HG03045 (cell line): ENCODE measurements around the gene FBN2.
"Not testable (repeated sequence)": the region's sequence is repeated elsewhere in the genome, so short reads cannot be mapped to it uniquely, and the experiment has no call there.

Experiments used
- ATAC-seq: cut with Tn5 transposase; IDR thresholded peaks from one replicate; pipeline ENCODE4 v1.9.1; 2021; ENCODE audit warnings: mild to moderate bottlenecking, moderate library complexity; ENCODE audit not compliant: unreplicated experiment

The FBN2 gene

DNA sequence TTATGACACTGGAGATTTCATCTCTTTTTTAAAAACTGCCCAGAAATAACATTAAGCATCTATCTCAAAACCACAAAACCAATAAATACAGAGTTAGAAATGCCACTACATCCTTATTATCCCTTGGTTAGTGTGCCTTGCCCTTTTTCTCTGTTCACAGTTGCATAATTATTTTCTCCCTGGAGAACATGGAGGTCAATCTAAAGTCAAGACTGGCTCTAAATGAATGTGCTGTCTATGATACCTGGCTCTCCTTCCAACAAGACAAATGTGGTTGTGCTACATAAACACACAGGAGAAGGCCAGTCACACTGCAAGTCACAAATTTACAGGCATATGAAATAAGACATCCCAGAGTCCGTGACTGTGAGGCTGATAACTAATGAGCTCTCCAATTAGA, 2.8 kb downstream of the FBN2 start:
- ATAC-seq: no peak

DNA sequence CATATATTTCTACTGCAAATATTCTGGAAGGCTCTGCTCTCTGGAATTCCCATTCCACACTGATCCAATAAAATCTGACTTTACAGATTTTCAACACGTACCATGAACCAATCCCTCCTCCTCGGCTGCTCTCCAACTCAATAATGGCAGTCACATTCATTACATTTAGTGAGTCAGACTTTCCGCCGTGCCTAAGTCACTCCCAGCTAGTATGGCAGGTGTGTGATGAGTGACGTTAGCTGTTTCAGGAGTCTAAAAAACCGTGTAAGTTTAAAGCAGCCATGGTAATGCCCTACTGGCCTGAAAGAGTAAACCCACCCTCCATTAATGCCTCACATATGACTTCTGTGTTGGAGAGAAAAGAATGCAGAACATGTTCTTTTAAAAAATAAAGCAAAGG, 3.3 kb downstream of the FBN2 start:
- no peak for ATAC-seq

DNA sequence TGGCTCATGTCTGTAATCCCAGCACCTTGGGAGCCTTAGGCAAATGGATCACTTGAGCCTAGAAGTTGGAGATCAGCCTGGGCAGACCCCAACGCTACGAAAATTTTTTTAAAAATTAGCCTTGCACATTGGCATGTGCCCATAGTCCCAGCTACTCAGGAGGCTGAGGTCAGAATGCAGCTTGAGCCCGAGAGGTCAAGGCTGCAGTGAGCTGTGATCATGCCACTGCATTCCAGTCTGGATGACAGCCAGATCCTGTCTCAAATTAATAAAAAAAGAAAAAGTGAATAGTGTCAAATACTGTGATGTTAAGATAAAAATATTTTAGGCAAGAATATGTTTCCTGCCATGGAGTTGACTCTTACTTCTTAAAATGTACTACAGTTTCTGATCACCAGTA, 5.3 kb downstream of the FBN2 start:
- no peak for ATAC-seq

DNA sequence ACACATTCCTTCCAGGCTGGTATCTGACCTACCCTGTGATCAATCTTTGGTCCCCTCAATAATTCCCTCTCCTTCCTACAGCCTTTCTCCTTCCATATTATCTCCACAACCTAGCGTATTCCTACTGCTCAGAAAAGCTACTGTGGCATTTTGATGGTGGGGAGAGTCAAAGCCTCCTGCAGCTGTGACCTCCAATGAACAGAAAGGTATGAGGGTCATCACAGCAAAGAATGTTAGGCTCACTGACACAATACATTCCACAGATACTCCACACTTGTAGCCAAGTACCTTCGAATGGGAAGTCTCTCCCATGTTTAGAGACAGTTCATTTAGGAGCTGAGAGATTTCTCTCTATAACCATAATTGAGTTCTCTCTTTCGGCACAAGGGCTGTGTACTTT, 5.9 kb downstream of the FBN2 start:
- ATAC-seq: no peak

DNA sequence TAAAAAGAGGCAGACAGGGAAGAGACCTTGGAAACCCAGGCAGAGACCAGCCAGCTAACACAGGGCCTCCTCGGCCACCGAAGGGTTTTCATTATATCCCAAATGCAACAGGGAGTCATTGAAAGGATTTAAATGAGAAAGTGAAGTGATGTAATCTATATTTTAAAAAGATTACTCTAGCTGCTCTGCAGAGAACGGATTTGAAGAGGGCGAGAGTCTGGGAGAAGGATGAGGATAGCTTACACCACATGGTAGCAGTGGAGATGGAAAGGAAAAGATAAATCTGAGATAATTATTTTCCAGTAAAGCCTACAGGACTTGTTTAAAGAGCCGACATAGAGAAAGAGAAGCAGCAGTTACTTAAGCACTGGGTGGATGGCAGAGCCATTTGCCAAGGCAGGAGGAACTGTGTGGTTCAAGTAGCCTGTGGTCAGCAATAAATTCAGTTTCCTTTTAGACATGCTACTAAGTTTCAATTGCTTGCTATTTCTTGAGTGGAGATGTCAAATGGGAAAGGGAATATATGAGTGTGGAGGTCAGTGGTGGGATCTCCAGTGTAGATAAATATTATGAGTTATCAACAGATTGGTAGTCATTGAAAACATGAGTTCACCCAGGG, 9.3 kb downstream of the FBN2 start:
- no peak for ATAC-seq

DNA sequence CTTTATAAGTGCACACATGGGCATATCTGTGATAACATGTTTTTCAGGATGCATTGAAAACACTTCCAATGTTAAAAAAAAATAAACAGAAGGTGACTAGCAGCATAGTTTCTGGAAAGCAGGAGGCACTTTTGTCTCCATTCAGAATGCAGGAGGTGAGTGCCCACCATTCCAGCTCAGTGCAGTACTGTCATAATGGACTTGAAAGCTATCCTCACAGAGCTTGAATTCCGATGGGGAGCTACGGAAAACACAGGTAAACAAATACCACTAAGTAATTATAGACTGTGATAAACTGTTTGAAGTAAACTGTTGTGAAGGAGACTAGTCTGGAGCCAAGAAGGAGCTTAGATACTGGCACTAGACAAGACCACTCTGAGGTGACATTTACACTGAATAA, 9.9 kb downstream of the FBN2 start:
- ATAC-seq: no peak

DNA sequence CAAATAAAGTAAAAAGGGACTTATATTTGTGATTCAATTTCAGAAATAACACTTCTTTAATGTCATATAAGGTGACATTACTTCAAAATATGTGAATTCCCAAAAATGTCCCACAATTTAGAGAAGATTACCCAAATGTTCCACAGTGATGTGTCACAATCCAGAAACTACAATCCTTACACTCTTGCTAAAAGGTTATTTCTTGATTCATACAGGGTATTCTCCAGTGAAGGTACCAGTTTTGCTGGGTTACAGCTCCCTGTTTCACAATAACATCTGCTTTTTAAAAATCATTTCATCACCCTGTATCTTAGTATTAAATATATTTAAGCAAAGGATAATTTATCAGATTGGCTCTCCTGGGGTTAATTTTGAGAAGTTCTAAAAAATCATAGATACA, 11.0 kb downstream of the FBN2 start:
- ATAC-seq: no peak

DNA sequence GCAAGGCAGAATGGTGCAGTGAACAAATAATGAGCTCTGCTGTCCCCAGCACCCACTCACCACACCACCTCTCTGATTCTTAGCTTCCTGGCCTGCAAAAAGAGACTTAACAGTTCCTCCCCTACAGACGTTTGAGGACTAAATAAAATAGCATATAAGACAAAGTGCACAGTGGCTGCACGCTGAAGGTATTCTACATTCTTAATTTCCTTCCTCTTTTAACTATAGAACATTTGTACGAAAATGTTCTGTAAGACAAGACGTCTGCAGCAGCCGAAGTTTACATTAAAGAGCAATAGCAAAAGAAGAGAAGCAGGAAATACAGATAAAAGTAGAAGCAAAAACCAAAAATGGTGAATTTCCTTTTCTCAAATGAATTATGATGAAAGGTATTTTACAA, 15.7 kb downstream of the FBN2 start:
- no peak for ATAC-seq

DNA sequence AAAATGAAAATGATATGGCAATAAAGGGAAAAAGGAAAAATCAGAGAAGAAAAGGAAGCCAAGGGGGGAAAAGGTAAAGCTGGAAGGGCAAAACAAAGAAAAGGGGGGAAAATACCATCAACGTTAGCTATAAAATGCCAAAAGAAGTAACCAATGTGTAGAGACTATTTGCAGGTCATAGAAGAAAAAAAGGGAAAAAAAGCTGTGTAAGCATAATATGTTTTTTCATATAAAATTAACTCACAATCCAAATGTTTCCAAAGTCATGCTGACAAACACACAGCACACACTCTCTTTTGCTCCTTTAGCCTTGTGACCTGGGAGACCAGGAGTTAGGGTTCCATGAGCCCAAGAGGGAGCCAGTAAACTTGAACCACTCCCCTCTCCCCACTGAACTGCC, 18.2 kb downstream of the FBN2 start:
- ATAC-seq: no peak

DNA sequence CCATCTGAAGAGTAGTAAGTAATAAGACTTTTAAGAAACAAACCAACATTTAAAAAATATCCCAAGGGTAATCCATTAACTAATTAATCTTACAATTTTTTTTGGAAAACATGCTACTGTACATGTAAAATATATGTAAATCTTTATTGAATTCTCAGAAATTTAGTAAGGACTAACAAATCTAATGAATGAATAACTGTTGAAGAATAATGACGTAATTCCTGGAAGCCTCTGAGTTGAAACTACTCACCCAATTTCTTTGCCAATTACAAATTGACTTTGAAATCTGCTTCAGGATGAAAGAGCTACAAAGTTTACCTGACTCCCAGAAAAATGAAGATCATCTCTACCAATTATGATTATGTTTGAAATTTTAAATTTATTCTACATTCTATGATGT, 21.1 kb downstream of the FBN2 start:
- no peak for ATAC-seq

DNA sequence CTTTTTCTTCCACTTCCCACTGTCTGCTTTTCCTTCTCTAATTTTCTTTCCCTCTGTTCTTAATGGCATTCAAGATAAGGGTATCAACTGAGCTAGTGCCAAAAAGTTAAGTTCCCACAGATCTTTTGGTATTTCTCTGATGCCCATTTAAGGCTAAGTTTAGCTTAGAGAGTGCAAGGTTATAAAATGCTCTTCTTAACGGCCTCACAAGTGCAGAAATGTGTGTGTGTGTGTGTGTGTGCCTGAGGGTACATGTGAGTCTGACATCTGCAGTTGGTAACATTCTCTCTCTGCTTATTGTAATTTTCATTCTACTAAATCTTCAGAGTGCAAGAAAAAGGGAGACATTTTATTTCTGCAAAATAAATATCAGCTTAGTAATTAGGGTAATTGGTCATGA, 24.2 kb downstream of the FBN2 start:
- no peak for ATAC-seq

DNA sequence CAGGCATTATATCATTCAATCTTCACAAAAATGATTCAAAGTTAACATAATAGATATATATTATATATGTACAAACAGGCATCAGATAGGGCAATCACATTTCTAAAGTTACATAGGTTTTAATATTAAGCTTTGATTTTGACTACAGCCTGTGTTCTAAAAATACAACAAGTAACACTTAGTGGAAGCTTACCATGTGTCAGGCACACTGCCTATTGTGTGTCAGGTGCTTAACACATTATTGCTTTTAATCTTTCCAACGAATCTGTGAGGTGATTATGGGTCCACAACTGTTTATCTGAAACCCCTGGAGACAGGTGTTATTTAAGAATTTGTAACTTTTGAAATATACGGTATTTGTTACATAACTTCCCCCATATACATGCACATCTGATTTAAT, 25.2 kb downstream of the FBN2 start:
- no peak for ATAC-seq

DNA sequence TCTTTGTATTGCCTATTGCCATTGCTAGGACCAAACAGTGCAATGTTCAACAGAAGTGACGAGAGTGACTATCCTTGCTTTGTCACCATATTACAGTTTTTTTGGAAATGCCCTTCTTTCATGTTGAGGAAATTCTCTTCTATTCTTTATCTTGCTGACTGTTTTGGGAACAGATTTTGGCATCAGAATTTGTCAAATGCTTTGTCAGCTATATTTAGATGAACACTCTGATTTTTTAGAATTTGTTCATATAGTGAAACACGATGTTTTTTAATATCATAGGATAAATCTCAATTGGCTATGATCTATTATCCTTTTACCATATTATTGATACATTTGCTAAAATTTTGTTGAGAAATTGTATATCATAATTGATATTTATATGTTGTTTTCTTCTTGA, 31.4 kb downstream of the FBN2 start:
- no peak for ATAC-seq

DNA sequence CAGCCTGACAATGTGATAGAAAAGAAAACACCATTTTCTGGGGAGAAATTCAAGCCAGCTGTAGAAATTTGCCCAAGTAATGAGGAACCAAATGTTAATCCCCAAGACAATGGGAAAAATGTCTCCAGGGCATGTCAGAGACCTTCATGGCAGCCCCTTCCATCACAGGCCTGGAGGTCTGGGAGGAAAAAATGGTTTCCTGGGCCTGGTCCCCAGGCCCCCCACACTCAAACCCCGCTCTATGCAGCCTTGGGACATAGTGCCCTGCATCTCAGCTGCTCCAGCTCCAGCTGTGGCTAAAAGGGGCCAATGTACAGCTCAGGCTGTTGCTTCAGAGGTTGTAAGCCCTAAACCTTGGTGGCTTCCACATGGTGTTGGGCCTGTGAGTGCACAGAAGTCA, 34.3 kb downstream of the FBN2 start:
- ATAC-seq: not testable (repeated sequence)

DNA sequence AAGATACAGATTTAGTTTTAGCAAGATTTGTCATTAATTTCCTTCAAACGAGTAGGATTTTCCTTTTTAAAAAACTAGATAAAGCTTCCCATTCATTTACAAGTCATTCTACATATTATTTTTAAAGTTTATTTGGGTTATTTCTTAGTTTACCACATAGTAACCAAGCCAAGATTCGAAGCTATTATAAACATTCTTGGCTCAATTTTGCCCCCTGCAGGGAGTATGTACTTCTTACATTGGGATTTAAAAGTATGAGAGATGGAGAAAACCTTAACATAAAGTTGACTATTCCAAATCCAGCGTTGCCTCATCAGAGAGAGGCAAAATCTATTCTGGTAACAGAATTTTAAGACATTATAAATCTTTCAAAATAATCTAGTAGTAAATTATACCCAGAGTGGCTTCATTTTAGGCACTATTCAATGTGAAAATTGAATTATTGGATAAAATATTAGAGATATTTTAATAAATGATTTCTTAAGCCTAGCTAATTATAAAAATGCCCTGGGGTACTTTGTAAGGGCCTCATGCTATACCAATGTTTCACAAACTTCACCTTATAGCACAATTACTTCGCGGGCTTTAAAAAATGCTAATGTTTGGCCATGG, 39.1 kb downstream of the FBN2 start:
- ATAC-seq: no peak

DNA sequence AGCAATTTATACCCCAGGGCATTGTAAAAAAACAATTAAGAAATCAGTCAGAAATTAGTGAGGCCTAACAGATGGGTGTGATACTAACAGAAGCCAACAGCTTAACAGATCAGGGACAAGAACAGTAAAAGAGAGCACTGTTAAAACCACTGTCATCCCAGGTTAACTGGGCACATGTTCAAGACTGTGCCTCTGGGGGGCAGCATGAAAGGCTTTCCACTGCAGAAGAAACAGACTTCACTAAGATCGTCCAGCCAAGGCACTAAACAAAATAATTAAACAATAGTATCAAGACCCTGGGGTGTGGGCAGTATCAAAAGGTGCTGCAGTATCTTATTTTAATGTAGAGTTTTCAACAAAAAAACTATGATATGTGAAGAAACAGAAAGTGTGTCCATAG, 43.5 kb downstream of the FBN2 start:
- ATAC-seq: no peak

DNA sequence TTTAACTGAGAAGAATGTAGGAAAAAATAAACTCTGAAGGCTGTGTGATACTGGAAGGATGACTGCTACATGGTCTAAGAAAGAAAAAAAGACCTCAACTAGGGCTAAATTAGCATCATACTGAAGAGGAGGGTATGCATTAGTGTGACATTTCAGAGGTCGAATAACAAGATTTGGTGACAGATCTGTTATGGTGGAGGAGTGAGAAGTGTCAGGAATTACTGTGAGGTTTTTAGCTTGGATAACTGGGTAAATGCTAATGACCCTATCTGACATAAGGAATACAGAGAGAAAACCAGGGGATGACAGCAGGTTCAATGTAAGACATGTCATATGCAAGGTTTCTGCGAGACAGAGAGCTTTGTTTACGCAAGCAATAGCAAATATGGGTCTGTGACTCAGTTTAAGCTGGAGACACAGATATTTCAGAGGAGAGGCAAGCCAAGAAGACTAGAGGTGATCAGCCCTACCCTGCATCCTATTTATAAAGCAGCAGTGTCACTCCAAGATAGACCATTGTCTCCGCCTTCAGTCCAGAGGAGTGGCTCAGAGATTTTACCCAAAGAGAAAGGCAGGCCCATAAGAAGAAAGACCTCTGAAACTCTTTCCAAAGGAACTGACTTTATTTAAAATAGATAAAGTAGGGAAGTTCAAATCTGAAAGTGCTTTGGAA, 44.3 kb downstream of the FBN2 start:
- ATAC-seq: no peak

DNA sequence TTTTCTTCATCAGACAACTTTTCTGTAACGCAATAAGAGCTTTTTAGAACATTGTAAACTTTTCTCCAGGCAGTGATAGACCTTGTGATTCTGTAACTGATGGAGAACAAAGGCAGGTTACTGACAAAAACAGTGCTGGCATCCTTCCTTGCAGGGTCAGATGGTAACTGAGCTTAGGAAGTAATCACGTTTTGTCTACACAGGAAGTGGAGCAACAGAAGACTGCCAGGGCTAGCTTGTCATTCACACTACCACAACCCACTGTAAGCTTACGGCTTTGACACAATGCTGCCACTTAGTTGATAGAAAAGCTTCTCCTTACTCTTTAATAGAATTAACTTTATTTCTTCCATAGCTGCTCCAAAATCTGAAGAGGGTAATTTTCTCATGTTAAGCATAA, 46.8 kb downstream of the FBN2 start:
- no peak for ATAC-seq

DNA sequence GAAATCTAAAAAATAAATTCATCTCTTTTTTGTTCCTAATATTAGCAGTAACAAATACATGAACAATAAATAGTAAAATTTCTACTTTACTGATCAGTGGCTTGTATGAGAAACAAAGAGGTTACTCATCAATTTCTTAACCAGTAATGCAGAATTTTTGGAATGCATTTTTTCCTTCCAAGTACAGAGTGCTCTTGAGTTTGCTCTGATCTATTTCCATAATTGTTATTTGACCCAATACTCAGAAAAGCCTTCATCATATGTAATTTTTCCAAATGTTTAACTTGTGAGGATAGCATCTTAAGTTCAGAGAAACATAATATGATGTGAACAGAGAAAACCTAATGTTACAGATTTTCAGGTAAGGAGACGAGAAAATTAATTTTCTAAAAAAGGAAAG, 47.3 kb downstream of the FBN2 start:
- no peak for ATAC-seq

DNA sequence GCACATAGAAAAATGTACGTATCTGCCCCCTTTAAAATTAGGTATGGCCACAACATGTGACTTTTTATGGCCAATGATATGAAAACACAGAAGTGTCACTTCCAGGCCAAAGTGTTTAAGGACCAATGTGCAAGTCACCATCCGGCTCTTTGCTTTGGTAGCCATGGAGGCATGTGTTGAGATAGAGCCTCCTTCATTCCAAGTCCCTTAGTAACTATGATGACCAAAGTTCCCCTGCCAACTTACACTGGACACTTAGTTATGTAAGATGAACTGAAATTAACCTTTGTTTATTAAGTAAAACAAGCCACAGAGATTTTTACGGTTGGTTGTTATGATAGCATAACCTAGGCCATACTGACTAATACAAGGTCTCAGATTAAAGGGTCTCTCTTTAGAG, 51.0 kb downstream of the FBN2 start:
- no peak for ATAC-seq

DNA sequence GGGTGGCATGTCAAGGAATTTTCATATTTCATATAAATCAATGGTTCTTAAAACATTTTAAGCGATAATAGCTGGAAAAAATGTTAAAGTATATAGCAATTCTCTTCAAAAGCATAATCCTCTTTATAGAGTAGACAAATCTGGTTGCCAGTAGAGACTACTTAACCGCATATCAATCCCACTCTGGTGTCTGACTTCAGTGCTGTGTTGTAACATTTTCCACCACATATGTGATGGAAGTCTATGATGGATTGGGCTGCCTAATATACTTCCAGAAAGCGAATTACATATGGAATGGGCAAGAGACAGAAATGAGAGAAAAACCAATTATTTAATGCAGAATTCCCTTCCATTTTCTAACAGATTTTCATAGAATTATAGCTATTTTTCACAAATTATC, 54.3 kb downstream of the FBN2 start:
- no peak for ATAC-seq

DNA sequence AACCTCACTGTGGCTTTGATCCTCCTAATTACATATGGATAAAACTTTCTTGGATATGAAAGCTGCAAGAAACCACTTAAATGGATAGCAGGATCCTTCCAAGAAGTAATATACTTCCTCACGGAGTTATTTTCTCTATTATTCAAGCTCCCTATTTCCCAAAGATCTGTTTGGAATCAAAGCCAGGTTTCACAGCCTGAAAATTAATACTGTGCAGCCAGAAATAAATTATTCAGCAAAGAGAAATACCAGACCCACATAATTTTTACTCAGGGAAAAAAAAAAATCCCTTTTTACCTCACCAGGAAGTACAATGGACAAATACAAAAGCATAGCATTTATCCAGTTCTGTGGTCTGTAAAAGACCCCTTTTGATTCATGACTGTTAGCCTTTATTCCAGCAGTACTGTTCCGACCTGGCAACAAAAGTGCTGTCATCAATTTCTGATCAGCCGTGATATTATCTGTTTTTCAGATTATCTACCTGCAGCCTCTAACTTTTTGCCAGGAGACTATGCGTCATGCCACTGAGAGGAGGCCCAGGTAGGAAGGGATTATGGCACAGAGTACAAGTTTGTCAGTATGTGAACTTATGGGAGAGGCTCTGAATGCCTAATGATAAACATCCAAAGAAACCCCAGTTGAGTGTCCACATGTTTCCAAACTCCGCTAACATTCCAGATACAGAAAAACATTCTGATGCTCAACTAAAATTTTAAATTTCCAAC, 57.0 kb downstream of the FBN2 start:
- no peak for ATAC-seq
